Fibroblast of mammary gland (primary cell): Measurements from ENCODE around the gene POLDIP3.
A peak's percentile ranks its signal among the peaks of the same experiment; 100 is the strongest.

Experiments
- DNase-seq: peaks from one replicate; pipeline ENCODE4 v3.0.0-alpha.2; 2010; ENCODE audit warnings: low read depth
- H3K4me3 ChIP-seq: 2 replicates; pipeline ENCODE4 v1.5.1; 2011; ENCODE audit warnings: low read depth, mild to moderate bottlenecking, low read length, moderate library complexity; ENCODE audit not compliant: control insufficient read depth
- CTCF ChIP-seq: conservative IDR thresholded peaks from 2 replicates; pipeline ENCODE4 v1.5.1; 2011; ENCODE audit warnings: low read depth, low read length, inconsistent platforms; ENCODE audit not compliant: control insufficient read depth, insufficient read depth

The POLDIP3 gene

GRCh38 chr22:42639541-42640241 is 25.0 kb upstream of the POLDIP3 start:
- no peak overlapping the region for H3K4me3 ChIP-seq
- no peak for DNase-seq
- no peak for TF ChIP-seq CTCF

- no peak overlapping the region for H3K4me3 ChIP-seq
- no peak for TF ChIP-seq CTCF
- DNase-seq: no peak
Observed at GRCh38 chr22:42637555-42637954, 22.9 kb upstream of the POLDIP3 start.

- TF ChIP-seq CTCF: no peak
- no peak overlapping the region for H3K4me3 ChIP-seq
- no peak for DNase-seq
Observed at GRCh38 chr22:42636506-42636905, 21.8 kb upstream of the POLDIP3 start.

- peak; percentile 92 for DNase-seq
- no peak for TF ChIP-seq CTCF
Observed at GRCh38 chr22:42635531-42635930, 20.8 kb upstream of the POLDIP3 start.

GRCh38 chr22:42633013-42633412 is 18.3 kb upstream of the POLDIP3 start:
- TF ChIP-seq CTCF: no peak
- H3K4me3 ChIP-seq: no peak overlapping the region
- DNase-seq: no peak

More at GRCh38 chr22:42635531-42635930, 20.8 kb upstream of the POLDIP3 start:
- H3K4me3 ChIP-seq: no peak overlapping the region

GRCh38 chr22:42632096-42632495 is 17.4 kb upstream of the POLDIP3 start:
- TF ChIP-seq CTCF: peak; percentile 42

More at GRCh38 chr22:42632096-42632495, 17.4 kb upstream of the POLDIP3 start:
- no peak overlapping the region for H3K4me3 ChIP-seq
- no peak for DNase-seq
